ENCODE data around the gene AP4B1. TPM values are rescaled to one million over a fixed set of nuclear protein-coding genes. Genes with fewer than 3 reads are reported as not detected.

Gene AP4B1
- total and polyA plus RNA-seq, 9 of the 15 experiments (the other 6 are each of a cell fraction or from before 2014, with no cell fraction given): 15.8 to 36.5 (median 24.6) TPM

GRCh38 chr1:113886417-113887401, 17.9 kb downstream of the AP4B1 start (continued):
- TF ChIP-seq ADNP (tag; IDR thresholded peaks at IDR 0.05) (no peak), ELK3 (CRISPR knock-in tag; IDR thresholded peaks at IDR 0.05) (no peak), GABPB1 (CRISPR knock-in tag; IDR thresholded peaks at IDR 0.05) (no peak), JUN (IDR thresholded peaks at IDR 0.05; ENCODE audit: borderline replicate concordance, low read depth, low read length) (no peak), JUN (CRISPR knock-in tag; IDR thresholded peaks at IDR 0.05; ENCODE audit: borderline replicate concordance) (no peak), TSHZ1 (CRISPR knock-in tag; IDR thresholded peaks at IDR 0.05) (no peak), SFPQ (IDR thresholded peaks at IDR 0.05; ENCODE audit: low read depth, low read length) (no peak)

Measured in K562 (cell line).